Mesendoderm (in vitro differentiated cells): ENCODE data around the gene TTC38.

Experiments
- DNase-seq: peaks from one replicate; pipeline ENCODE4 v3.0.0; 2013
- H2AK5ac ChIP-seq: 2 replicates; pipeline ENCODE4 v1.6.1; 2013; ENCODE audit warnings: low read length, inconsistent platforms
- H2BK120ac ChIP-seq: 2 replicates; pipeline ENCODE4 v1.6.1; 2013; ENCODE audit warnings: low read depth, mild to moderate bottlenecking, low read length, moderate library complexity, mixed read lengths
- H2BK15ac ChIP-seq: replicated peaks from 2 replicates; pipeline ENCODE4 v1.6.1; 2013; ENCODE audit warnings: low read depth, mild to moderate bottlenecking, moderate library complexity
- H2BK5ac ChIP-seq: 2 replicates; pipeline ENCODE4 v1.6.1; 2013; ENCODE audit warnings: low read length, inconsistent platforms
- H3K18ac ChIP-seq: 2 replicates; pipeline ENCODE4 v1.6.1; 2013; ENCODE audit warnings: mild to moderate bottlenecking, low read length, mixed read lengths
- H3K23ac ChIP-seq: one replicate; pipeline ENCODE4 v1.6.1; 2013; ENCODE audit warnings: low read length
- H3K27ac ChIP-seq: 2 replicates; pipeline ENCODE4 v1.5.1; 2013; ENCODE audit warnings: low read depth, mild to moderate bottlenecking, inconsistent platforms, low read length, moderate library complexity
- H3K27me3 ChIP-seq: 2 replicates; pipeline ENCODE4 v1.6.1; 2013; ENCODE audit warnings: low read length, control low read depth, mild to moderate bottlenecking, inconsistent platforms; ENCODE audit not compliant: insufficient read depth, poor library complexity
- H3K36me3 ChIP-seq: 2 replicates; pipeline ENCODE4 v1.6.1; 2013; ENCODE audit warnings: low read length, inconsistent platforms; ENCODE audit not compliant: control insufficient read depth, insufficient read depth
- H3K4ac ChIP-seq: one replicate; pipeline ENCODE4 v1.6.1; 2013; ENCODE audit warnings: low read depth, mild to moderate bottlenecking, low read length, moderate library complexity
- H3K4me1 ChIP-seq: 2 replicates; pipeline ENCODE4 v1.6.1; 2013; ENCODE audit warnings: low read depth, low read length, inconsistent platforms; ENCODE audit not compliant: control insufficient read depth
- H3K4me2 ChIP-seq: 2 replicates; pipeline ENCODE4 v1.6.1; 2013; ENCODE audit warnings: low read length
- H3K4me3 ChIP-seq: 2 replicates; pipeline ENCODE4 v1.5.1; 2013; ENCODE audit warnings: mild to moderate bottlenecking, low read length
- H3K56ac ChIP-seq: one replicate; pipeline ENCODE4 v1.6.1; 2013; ENCODE audit warnings: low read length
- H3K79me1 ChIP-seq: 2 replicates; pipeline ENCODE4 v1.6.1; 2013; ENCODE audit warnings: low read length, inconsistent platforms
- H3K79me2 ChIP-seq: 2 replicates; pipeline ENCODE4 v1.6.1; 2013; ENCODE audit warnings: mild to moderate bottlenecking, low read length; ENCODE audit not compliant: control insufficient read depth, insufficient read depth
- H3K9ac ChIP-seq: 2 replicates; pipeline ENCODE4 v1.6.1; 2013; ENCODE audit warnings: low read length, inconsistent platforms
- H4K5ac ChIP-seq: one replicate; pipeline ENCODE4 v1.6.1; 2013; ENCODE audit warnings: low read length
- H4K8ac ChIP-seq: one replicate; pipeline ENCODE4 v1.6.1; 2013; ENCODE audit warnings: low read depth, mild to moderate bottlenecking, control low read depth, low read length, moderate library complexity
- WGBS: extraction: QIAGEN DNeasy Blood & Tissue Kit; methylation state at CpG from one replicate; pipeline ENCODE4 v1.1.7; 2013; ENCODE audit warnings: low lambda C conversion rate, missing lambda C conversion rate; ENCODE audit not compliant: insufficient coverage; ENCODE audit errors: extremely low coverage; 5-methylcytosine and 5-hydroxymethylcytosine counted together

The TTC38 gene

DNA sequence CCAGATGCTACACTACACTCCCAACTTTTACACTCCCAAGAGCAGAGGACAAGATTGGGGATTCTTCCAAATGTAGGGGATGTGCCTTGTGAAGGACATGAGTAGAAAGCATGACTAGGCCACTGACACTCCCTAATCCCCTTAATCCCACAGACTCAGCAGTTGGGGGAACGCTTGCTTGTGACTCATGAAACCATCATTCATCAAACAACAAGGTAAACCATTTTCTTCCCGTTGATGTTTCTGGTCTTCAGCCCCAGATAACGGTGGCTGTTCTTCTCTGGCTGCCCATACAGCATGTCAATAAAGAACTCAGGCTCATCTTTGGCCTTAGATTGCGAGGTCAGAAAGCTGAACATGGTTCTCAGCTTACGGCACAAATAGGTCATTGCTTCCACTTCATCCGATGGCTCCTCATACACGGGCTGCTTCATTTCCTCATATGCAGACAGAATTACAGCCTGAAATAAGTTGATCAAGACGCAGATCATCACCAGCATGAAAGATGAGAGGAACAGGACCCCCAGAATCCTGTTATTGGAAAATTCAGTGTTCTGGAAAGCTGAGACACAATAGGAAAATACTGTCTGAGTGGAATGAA is 11.3 kb upstream of the TTC38 start:
- no peaks in the 10 kb centered on the region for H3K4me1 ChIP-seq
- H3K27ac ChIP-seq: no peak overlapping the region
- H2BK15ac ChIP-seq: no peak overlapping the region
- no peak overlapping the region for H4K8ac ChIP-seq
- H3K27me3 ChIP-seq: peaks cover 2% of the 10 kb centered on the region
- H3K4ac ChIP-seq: no peak overlapping the region
- H2BK5ac ChIP-seq: no peak overlapping the region
- no peak overlapping the region for H3K18ac ChIP-seq
- no peak overlapping the region for H3K4me3 ChIP-seq
- no peak overlapping the region for H4K5ac ChIP-seq
- H2AK5ac ChIP-seq: no peak overlapping the region
- DNase-seq: no peak
- no peaks in the 10 kb centered on the region for H3K79me2 ChIP-seq
- no peaks in the 10 kb centered on the region for H3K36me3 ChIP-seq
- no peak overlapping the region for H3K9ac ChIP-seq
- no peaks in the 10 kb centered on the region for H3K79me1 ChIP-seq
- no peak overlapping the region for H3K23ac ChIP-seq
- H3K4me2 ChIP-seq: no peak overlapping the region
- no peak overlapping the region for H3K56ac ChIP-seq
- WGBS: no CpG with 5 or more reads among the region's 8 CpGs
- H2BK120ac ChIP-seq: no peak overlapping the region

DNA sequence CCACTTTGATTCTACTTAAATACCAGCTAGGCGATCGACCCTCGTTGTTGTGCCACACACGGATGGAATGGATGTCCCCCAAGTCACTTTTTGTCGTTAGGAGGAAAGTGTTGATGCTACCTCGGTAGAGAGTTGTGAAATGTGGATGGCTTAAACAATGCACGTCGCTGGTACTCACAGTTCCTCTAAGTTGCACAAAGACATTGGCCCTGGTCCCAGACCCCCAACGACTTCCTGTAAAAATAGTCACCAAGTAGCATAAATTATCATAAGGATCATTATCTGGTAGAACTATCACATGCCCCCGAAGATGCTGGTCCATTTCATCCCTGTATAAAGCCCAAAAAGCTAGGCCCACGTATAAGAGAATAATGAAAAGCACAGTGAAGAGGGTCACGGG is 8.4 kb upstream of the TTC38 start:
- no CpG with 5 or more reads among the region's 12 CpGs for WGBS
- no peak overlapping the region for H3K23ac ChIP-seq
- no peak overlapping the region for H3K9ac ChIP-seq
- no peak overlapping the region for H3K4ac ChIP-seq
- H3K79me2 ChIP-seq: no peaks in the 10 kb centered on the region
- H3K36me3 ChIP-seq: no peaks in the 10 kb centered on the region
- H3K4me3 ChIP-seq: no peak overlapping the region
- H3K56ac ChIP-seq: no peak overlapping the region
- H3K4me1 ChIP-seq: no peaks in the 10 kb centered on the region
- H3K27ac ChIP-seq: no peak overlapping the region
- H3K18ac ChIP-seq: no peak overlapping the region
- no peak overlapping the region for H2BK15ac ChIP-seq
- no peak overlapping the region for H2AK5ac ChIP-seq
- no peak overlapping the region for H2BK120ac ChIP-seq
- peaks cover 9% of the 10 kb centered on the region for H3K27me3 ChIP-seq
- no peak for DNase-seq
- no peak overlapping the region for H3K4me2 ChIP-seq
- H4K8ac ChIP-seq: no peak overlapping the region
- H4K5ac ChIP-seq: no peak overlapping the region
- no peaks in the 10 kb centered on the region for H3K79me1 ChIP-seq
- no peak overlapping the region for H2BK5ac ChIP-seq

DNA sequence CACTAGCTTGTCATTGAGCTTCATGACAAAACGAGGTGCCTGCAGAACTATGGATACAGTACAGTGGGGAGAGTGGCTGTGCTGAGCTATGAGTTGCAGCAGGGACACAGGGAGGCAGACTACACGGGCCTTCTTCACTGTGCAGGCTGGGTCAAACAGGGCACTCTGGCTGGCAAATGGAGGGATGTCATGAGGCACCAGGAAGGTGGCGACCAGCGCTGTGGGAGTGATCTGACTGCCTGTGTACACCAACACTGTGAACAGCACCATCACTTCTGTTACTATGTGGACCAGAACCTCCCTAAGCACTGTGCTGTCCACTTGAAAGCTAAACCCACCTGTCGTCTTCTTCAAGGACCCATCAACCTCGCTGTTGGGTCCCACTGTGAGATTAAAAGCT is 7.8 kb upstream of the TTC38 start:
- Histone ChIP-seq H3K4me2 (no peak overlapping the region), H3K27ac (no peak overlapping the region), H3K79me1 (no peaks in the 10 kb centered on the region), H3K36me3 (no peaks in the 10 kb centered on the region), H4K5ac (no peak overlapping the region), H3K9ac (no peak overlapping the region), H2AK5ac (no peak overlapping the region), H2BK120ac (no peak overlapping the region), H3K79me2 (no peaks in the 10 kb centered on the region), H2BK15ac (no peak overlapping the region), H3K18ac (no peak overlapping the region), H3K4me1 (no peaks in the 10 kb centered on the region), H3K23ac (no peak overlapping the region), H2BK5ac (no peak overlapping the region), H3K27me3 (peaks cover 9% of the 10 kb centered on the region), H3K4me3 (no peak overlapping the region), H4K8ac (no peak overlapping the region), H3K56ac (no peak overlapping the region), H3K4ac (no peak overlapping the region)
- no CpG with 5 or more reads among the region's 6 CpGs for WGBS
- no peak for DNase-seq

DNA sequence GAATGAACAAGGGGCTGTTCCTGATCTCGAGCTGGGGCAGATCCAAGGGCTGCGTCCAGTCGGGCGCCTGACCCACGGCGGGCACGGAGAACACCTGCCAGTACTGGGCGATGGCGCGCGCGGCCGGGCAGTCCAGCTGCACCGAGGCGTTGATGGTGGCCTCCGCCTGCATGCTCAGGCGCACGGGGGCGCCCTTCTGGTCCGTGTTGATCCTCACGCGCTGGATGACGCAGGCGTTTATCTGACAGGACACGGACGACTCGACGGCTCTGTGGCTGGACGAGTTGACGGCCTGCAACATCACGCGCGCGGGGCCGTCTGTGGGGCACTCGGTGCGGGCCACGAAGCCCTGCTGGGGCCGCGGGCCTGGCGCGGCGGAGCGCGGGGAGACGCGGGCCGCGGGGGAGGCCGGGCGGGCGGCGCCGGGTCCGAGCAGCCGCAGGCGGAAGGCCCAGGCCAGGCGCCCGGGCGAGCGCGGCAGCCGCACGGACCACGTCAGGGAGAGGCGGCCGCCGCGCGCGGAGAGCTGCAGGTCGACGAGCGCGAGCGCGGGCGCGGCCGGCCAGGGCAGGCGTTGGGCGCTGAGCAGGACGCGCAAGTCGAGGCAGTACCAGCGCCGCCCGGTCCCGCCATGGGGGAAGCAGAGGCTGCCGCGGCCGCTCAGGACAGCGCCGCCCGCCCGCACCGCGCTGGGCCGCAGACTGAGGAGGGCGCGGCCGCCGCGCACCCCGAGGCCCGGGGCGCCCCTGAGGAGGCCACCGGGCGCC is 5.2 kb upstream of the TTC38 start:
- peak overlapping the region; percentile 57 for H3K18ac ChIP-seq
- H3K79me2 ChIP-seq: no peaks in the 10 kb centered on the region
- no peaks in the 10 kb centered on the region for H3K4me1 ChIP-seq
- H3K9ac ChIP-seq: peak overlapping the region; percentile 54
- H3K27me3 ChIP-seq: peaks cover 9% of the 10 kb centered on the region
- H3K4me3 ChIP-seq: no peak overlapping the region
- no CpG with 5 or more reads among the region's 109 CpGs for WGBS
- no peak overlapping the region for H4K8ac ChIP-seq
- DNase-seq: peak; percentile 84
- no peak overlapping the region for H2BK5ac ChIP-seq
- H2BK120ac ChIP-seq: no peak overlapping the region
- H3K4me2 ChIP-seq: peak overlapping the region; percentile 38
- H3K4ac ChIP-seq: peak overlapping the region; percentile 17
- H3K56ac ChIP-seq: peak overlapping the region; percentile 84
- H3K79me1 ChIP-seq: no peaks in the 10 kb centered on the region
- no peak overlapping the region for H2AK5ac ChIP-seq
- H3K36me3 ChIP-seq: no peaks in the 10 kb centered on the region
- H3K23ac ChIP-seq: peak overlapping the region; percentile 24
- H4K5ac ChIP-seq: no peak overlapping the region
- H3K27ac ChIP-seq: no peak overlapping the region
- H2BK15ac ChIP-seq: no peak overlapping the region

DNA sequence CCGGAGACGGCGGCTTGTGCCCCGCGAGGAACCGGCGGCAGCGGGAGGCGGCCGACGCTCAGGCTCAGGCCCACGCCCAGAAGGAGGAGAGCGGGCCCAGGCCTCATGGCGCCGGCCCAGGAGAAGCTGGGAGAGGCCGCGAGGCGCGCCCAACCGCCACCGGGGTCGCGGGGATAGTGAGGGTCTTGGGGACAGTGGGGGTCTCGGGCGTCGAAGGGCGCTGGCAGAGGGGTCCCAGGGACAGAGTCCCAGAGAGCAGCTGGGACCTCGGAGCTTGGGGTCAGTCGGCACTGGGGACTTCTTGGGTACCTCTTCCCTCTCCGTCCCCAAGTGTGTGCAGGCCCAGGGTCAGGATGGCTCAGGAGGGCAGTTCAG is 4.6 kb upstream of the TTC38 start, which contains the start of gene PKDREJ:
Gene PKDREJ (minus strand): TSS at position 128 of the 375 bp plus-strand sequence. CDS start 21 bp downstream, at position 107.
- H3K27me3 ChIP-seq: peaks cover 7% of the 10 kb centered on the region
- DNase-seq: no peak
- no peaks in the 10 kb centered on the region for H3K4me1 ChIP-seq
- H3K4ac ChIP-seq: peak within 1 kb of the TSS; percentile 17
- H3K36me3 ChIP-seq: no peaks in the 10 kb centered on the region
- peak within 1 kb of the TSS; percentile 54 for H3K9ac ChIP-seq
- peak within 1 kb of the TSS; percentile 38 for H3K4me2 ChIP-seq
- H3K27ac ChIP-seq: no peak within 1 kb of the TSS
- H3K56ac ChIP-seq: peak within 1 kb of the TSS; percentile 84
- H3K79me2 ChIP-seq: no peaks in the 10 kb centered on the region
- H2BK120ac ChIP-seq: no peak within 1 kb of the TSS
- no peak within 1 kb of the TSS for H2BK15ac ChIP-seq
- no peak within 1 kb of the TSS for H3K4me3 ChIP-seq
- peak within 1 kb of the TSS; percentile 24 for H3K23ac ChIP-seq
- WGBS: no CpG with 5 or more reads among the region's 30 CpGs
- no peak within 1 kb of the TSS for H4K5ac ChIP-seq
- no peak within 1 kb of the TSS for H2BK5ac ChIP-seq
- no peak within 1 kb of the TSS for H4K8ac ChIP-seq
- peak within 1 kb of the TSS; percentile 57 for H3K18ac ChIP-seq
- H3K79me1 ChIP-seq: no peaks in the 10 kb centered on the region
- H2AK5ac ChIP-seq: no peak within 1 kb of the TSS
